HG03108 (cell line): ENCODE measurements around the gene NSMF.
"Not testable (repeated sequence)": the region's sequence is repeated elsewhere in the genome, so short reads cannot be mapped to it uniquely, and the experiment has no call there.

Source experiments
- ATAC-seq: cut with Tn5 transposase; IDR thresholded peaks from one replicate; pipeline ENCODE4 v1.9.1; 2021; ENCODE audit warnings: moderate library complexity; ENCODE audit not compliant: unreplicated experiment

The NSMF gene

DNA sequence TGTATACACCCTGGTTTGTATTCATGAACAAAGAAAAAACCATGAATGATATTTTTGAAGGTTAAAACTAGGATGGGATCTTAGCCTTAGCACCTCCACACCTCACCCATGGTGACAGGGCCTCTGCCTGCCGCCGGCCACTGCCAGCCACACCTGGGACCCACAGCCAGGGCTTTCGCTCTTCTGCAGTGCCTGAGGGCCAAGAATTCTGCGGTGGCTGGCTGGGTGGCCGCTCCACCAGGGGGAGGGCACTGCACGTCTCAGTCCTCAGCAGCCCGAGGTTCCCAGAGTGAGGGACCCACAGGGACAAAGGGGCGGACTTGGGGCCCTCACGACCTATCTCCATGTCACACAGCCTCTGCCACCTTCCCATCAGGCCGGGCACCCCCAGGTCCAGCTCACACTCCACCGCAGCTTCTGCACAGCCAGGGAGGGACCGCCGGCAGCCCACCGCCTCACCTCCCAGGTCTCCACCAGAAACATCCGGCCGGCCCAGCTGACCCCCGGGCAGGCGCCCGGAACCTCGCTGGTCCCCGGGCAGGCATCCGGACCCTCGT lies 43.0 kb downstream of the NSMF start:
- ATAC-seq: no peak

GRCh38 chr9:137415451-137415850 lies 43.7 kb downstream of the NSMF start:
- ATAC-seq: no peak

- ATAC-seq: no peak
Measured at GRCh38 chr9:137412431-137412830, 46.7 kb downstream of the NSMF start.

DNA sequence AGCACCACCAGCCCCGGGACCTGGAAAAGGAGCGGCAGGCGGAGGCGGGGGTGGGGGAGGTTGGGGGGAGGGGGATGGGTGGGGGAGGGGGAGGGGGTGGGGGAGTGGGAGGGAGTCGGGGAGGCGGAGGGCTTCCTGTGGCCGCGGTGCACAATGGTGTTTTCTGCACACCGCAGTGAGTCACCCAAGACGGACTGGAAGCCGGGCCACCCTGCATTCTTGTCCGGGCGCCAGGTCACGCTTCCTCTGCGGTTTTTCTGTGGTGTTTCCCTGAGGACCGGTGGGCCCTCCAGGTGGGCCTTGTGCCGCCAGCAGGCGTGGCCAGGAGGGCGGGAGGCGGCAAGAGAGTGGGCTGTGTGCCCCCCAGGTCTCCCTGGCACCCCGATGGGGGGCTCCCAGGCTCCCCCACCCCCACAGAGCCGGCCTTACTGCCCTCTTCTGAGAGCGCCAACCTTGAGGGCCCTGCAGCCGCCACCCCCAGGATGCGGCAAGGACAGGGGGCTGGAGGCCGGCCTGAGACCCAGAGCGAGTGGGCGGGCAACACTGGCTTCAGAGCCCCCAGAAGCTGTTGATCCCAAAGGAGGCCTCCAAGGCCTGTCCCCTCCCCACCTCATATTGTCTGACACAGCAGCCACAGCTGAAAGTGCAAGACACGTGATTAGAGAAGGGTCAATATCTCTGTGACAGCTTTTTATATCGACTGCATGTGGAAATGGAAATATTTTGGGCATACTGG lies 47.3 kb downstream of the NSMF start:
- no peak for ATAC-seq

DNA sequence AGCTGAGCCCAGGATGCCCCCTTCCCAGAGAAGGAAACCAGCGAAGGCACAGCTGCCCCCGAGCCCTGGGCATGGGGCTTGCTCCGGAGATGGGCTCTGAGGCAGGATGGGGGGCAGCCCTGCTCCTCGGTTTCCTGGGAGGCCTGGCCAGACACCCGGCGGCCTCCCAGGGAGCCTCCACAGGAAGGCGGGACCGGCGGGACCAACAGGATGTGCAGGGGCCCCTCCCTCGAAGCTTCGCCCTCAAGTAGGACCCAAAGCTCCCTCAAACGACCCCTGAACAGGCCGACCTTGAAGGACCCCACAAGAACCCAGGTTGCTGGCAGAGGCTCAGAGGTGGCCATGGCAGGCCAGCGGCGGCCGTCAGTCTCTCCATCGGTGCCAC lies 47.9 kb downstream of the NSMF start:
- ATAC-seq: no peak

DNA sequence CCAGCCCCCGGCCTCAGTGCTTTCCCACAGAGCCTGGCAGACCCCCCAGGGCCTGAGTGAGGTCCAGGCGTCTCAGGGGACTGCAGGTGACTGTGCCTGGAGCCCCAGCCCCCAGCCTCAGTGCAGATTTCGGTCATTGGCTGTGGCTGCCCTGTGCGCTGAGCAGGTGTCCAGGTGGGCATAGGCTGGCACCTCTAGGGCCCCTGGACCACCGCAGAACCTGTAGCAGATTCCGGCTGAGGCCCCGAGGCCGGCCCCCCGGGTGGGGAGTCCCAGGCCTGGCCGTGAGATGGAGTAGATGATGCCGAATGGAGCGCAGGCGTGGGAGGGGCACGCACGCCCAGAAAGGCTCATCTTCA lies 48.3 kb downstream of the NSMF start:
- ATAC-seq: no peak

- not testable (repeated sequence) for ATAC-seq
Measured at GRCh38 chr9:137410236-137410890, 48.8 kb downstream of the NSMF start.

- ATAC-seq: no peak
Measured at GRCh38 chr9:137409515-137409914, 49.6 kb downstream of the NSMF start.

DNA sequence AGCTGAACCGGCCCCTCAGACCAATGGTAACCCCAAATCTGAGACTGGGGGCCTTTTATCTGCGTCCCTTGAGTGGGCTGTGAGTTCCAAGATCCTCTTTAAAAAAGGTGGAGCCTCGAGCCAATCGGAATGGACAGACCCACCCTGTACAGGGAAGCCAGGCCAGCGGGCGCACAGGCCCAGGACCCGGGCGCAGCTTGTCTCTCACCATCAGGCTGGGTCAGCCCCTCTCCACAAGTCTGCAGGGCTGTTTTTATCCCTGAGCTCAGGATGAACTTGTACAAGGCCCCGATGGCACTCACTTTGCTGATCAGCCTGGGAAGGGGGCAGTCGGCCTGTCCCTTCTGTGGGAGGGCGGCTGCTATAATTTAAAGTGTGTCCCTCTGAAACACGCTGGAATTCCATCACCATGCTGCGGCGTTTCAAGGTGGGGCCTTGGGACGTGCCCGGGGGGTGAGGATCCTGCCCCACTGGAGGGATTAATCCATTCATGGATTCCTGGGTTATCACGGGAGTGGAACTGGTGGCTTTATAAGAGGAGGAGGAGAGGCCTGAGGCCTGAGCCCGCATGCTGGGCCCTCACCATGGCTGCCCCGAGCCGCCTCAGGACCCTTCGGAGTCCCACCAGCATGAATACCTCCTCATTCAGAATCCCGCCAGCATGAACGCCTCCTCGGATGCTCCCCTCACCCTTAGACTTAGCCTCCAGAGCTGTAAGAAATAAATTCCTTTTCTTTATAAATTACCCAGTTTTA lies 50.3 kb downstream of the NSMF start:
- ATAC-seq: no peak

GRCh38 chr9:137407590-137408300 lies 51.4 kb downstream of the NSMF start:
- no peak for ATAC-seq

DNA sequence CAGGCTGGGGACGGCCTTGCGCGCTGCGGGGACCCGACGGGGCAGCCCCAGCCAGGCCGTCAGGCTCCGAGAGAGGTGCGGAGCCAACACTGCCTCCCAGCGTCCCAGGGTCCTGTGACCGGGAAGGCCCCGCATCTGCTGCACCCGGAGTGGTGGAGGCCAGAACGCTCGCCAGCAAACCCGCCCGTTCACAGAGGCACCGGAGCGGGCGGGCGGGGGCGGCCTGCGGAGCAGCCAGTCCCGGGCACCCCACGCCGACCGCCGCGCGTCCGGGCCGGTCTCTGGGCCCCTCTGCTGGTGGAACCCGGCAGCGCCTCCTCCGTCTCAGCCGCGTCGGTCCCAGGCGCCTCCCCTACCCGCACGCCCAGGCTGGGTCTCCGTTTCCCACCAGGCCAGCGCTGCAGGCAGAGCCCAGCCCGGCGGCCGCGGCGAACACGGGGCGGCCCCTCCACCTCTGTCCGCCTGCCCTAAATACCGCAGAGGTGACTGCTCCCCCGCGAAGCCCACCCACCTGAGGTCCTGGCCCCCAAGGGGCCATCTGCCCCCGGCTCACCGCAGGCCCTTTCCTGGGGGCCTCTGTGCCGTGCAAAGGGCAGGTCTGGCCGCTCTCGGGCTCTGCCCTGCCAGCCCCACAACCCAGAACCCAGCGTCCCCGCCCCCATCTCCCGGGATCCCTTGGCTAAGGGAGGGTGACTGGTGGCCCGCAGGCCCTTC lies 52.1 kb downstream of the NSMF start:
- peak; percentile 46 for ATAC-seq

DNA sequence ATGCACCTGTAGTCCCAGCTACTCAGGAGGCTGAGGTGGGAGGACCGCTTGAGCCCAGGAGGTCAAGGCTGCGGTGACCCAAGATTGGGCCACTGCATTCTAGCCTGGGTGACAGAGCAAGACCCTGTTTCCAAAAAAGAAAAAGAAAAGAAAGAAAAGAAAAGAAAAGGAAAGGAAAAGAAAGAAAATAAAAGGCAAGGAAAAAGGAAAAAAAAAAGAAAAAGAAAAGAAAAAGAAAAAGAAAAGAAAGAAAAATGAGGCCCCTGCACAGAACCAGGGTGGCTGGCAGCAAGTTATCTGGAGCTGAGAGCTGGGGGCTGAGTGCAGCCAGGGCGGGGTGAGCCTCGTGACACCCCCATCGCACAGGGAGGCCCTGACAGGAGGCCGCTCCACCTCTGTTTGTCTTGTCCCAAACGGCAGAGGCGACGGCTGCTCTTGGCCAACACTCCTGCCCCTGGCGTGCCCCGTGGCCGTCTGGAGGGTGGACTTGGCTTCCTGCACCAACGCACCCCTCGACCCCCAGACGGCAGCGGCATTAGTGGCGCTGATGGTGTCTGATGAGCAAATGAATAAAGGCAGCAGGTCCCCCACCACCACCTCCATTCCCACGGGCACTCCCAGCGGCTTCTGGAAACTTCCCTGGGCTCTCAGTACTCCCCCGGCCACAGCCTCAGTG lies 52.9 kb downstream of the NSMF start:
- no peak for ATAC-seq

DNA sequence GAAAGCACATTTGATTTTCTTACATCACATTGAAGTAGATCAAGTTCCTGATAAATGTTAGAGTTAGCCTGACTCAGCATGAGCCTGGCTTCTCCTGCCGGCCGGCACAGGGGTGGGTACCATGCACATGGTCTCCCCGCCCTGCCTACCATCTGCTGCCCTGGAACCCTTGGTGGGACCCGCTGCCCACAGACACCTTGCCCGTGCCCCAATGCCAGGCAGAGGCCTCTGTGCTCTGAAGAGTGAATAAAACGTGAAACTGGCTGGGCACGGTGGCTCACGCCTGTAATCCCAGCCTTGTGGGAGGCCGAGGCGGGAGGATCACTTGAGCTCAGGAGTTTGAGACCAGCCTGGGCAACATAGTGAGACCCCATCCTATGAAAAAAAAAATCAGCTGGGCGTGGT lies 53.5 kb downstream of the NSMF start:
- ATAC-seq: no peak

- no peak for ATAC-seq
Measured at GRCh38 chr9:137404961-137405567, 54.1 kb downstream of the NSMF start.

- ATAC-seq: no peak
Measured at GRCh38 chr9:137403269-137403668, 55.9 kb downstream of the NSMF start.

DNA sequence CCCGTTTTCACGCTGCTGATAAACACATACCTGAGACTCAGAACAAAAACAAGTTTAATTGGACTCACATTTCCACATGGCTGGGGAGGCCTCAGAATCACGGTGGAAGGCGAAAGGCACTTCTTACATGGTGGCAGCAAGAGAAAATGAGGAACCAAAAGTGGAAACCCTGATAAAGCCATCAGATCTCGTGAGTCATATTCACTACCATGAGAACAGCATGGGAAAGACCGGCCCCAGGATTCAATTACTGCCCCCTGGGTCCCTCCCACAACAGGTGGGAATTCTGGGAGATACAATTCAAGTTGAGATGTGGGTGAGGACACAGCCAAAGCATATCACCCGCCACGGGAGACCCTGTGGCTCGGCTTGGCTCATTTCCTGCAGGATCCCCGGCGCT lies 56.4 kb downstream of the NSMF start:
- ATAC-seq: no peak

- no peak for ATAC-seq
Measured at GRCh38 chr9:137398561-137399468, 60.3 kb downstream of the NSMF start.

- no peak for ATAC-seq
Measured at GRCh38 chr9:137397675-137398423, 61.3 kb downstream of the NSMF start.
